HG02763 (cell line): ENCODE results near the gene REPS2.
"Not testable (repeated sequence)": the region's sequence is repeated elsewhere in the genome, so short reads cannot be mapped to it uniquely, and the experiment has no call there.

Experiments used
- ATAC-seq: cut with Tn5 transposase; IDR thresholded peaks from one replicate; pipeline ENCODE4 v1.9.1; 2021; ENCODE audit warnings: mild to moderate bottlenecking, moderate library complexity; ENCODE audit not compliant: unreplicated experiment

REPS2 gene

GRCh38 chrX:16962661-16963060 lies 16.2 kb downstream of the REPS2 start:
- ATAC-seq: not testable (repeated sequence)

- no peak for ATAC-seq
Measured at GRCh38 chrX:16963216-16963615, 16.8 kb downstream of the REPS2 start.

GRCh38 chrX:16964976-16965375 lies 18.5 kb downstream of the REPS2 start:
- not testable (repeated sequence) for ATAC-seq

- ATAC-seq: no peak
Measured at GRCh38 chrX:16966752-16967448, 20.4 kb downstream of the REPS2 start.

- ATAC-seq: not testable (repeated sequence)
Measured at GRCh38 chrX:16968753-16969152, 22.3 kb downstream of the REPS2 start.

GRCh38 chrX:16970977-16971376 lies 24.5 kb downstream of the REPS2 start:
- ATAC-seq: no peak

GRCh38 chrX:16971694-16972093 lies 25.2 kb downstream of the REPS2 start:
- ATAC-seq: no peak

GRCh38 chrX:16975233-16975632 lies 28.8 kb downstream of the REPS2 start:
- ATAC-seq: no peak

- ATAC-seq: no peak
Measured at GRCh38 chrX:16977771-16978170, 31.3 kb downstream of the REPS2 start.

- no peak for ATAC-seq
Measured at GRCh38 chrX:16978193-16978984, 31.9 kb downstream of the REPS2 start.

GRCh38 chrX:16979226-16979625 lies 32.8 kb downstream of the REPS2 start:
- no peak for ATAC-seq

- ATAC-seq: no peak
Measured at GRCh38 chrX:16981209-16981608, 34.8 kb downstream of the REPS2 start.

- no peak for ATAC-seq
Measured at GRCh38 chrX:16981980-16982379, 35.5 kb downstream of the REPS2 start.

- ATAC-seq: no peak
Measured at GRCh38 chrX:16983051-16983450, 36.6 kb downstream of the REPS2 start.

GRCh38 chrX:16985286-16985685 lies 38.8 kb downstream of the REPS2 start:
- no peak for ATAC-seq

- no peak for ATAC-seq
Measured at GRCh38 chrX:16986169-16986568, 39.7 kb downstream of the REPS2 start.

- ATAC-seq: no peak
Measured at GRCh38 chrX:16989750-16990149, 43.3 kb downstream of the REPS2 start.

GRCh38 chrX:16990839-16991238 lies 44.4 kb downstream of the REPS2 start:
- ATAC-seq: no peak

- ATAC-seq: no peak
Measured at GRCh38 chrX:16992445-16992844, 46.0 kb downstream of the REPS2 start.

GRCh38 chrX:16992951-16993350 lies 46.5 kb downstream of the REPS2 start:
- no peak for ATAC-seq

- no peak for ATAC-seq
Measured at GRCh38 chrX:16993791-16994318, 47.4 kb downstream of the REPS2 start.

GRCh38 chrX:16994736-16995135 lies 48.3 kb downstream of the REPS2 start:
- ATAC-seq: no peak
